ENCODE results near the gene MYL3. TPM values are rescaled to one million over a fixed set of nuclear protein-coding genes. Genes with fewer than 3 reads are reported as not detected.

MYL3 gene
- total and polyA plus RNA-seq, 9 donors = 0.63 to 10.8 (median 4.2) TPM

GRCh38 chr3:46833346-46834300 lies 29.6 kb downstream of the MYL3 start:
- no peaks in the 10 kb centered on the region for H3K9me3 ChIP-seq
- H3K27me3 ChIP-seq = no peaks in the 10 kb centered on the region
- 93 to 96% (median 94%) methylated on average over 57 to 65 of the region's 65 CpGs for WGBS, 3 donors
- H3K4me1 ChIP-seq (ENCODE audit: insufficient read depth) = no peaks in the 10 kb centered on the region
- no peak overlapping the region for H3K27ac ChIP-seq
- H3K4me3 ChIP-seq = no peak overlapping the region
- intact Hi-C loops (cut with DNase I) = no loop called here
- TF ChIP-seq EP300 (IDR thresholded peaks at IDR 0.05) (no peak), CTCF (IDR thresholded peaks at IDR 0.05) (no peak), POLR2A (IDR thresholded peaks at IDR 0.05) (no peak)
- no peak for DNase-seq
- no peaks in the 10 kb centered on the region for H3K36me3 ChIP-seq

- WGBS, 3 donors = 3 to 84% (median 57%) methylated on average over 1 of the region's 1 CpG
- Histone ChIP-seq H3K36me3 (no peaks in the 10 kb centered on the region), H3K27ac (no peak overlapping the region), H3K4me1 (ENCODE audit: insufficient read depth) (no peaks in the 10 kb centered on the region), H3K9me3 (no peaks in the 10 kb centered on the region), H3K27me3 (no peaks in the 10 kb centered on the region), H3K4me3 (no peak overlapping the region)
- TF ChIP-seq CTCF (IDR thresholded peaks at IDR 0.05) (no peak), EP300 (IDR thresholded peaks at IDR 0.05) (no peak), POLR2A (IDR thresholded peaks at IDR 0.05) (no peak)
- no peak for DNase-seq
- intact Hi-C loops (cut with DNase I) = no loop called here
Measured at GRCh38 chr3:46831841-46832240, 31.4 kb downstream of the MYL3 start.

GRCh38 chr3:46831316-46831715 lies 31.9 kb downstream of the MYL3 start:
- TF ChIP-seq POLR2A (IDR thresholded peaks at IDR 0.05) (no peak), CTCF (IDR thresholded peaks at IDR 0.05) (no peak), EP300 (IDR thresholded peaks at IDR 0.05) (no peak)
- Histone ChIP-seq H3K27ac (no peak overlapping the region), H3K9me3 (no peaks in the 10 kb centered on the region), H3K36me3 (no peaks in the 10 kb centered on the region), H3K4me1 (ENCODE audit: insufficient read depth) (no peaks in the 10 kb centered on the region), H3K27me3 (no peaks in the 10 kb centered on the region), H3K4me3 (no peak overlapping the region)
- intact Hi-C loops (cut with DNase I) = no loop called here
- DNase-seq = no peak
- WGBS, 3 donors = 90 to 94% (median 94%) methylated on average over 3 of the region's 3 CpGs

- Histone ChIP-seq H3K36me3 (no peaks in the 10 kb centered on the region), H3K4me1 (ENCODE audit: insufficient read depth) (no peaks in the 10 kb centered on the region), H3K9me3 (no peaks in the 10 kb centered on the region), H3K4me3 (no peak overlapping the region), H3K27me3 (no peaks in the 10 kb centered on the region), H3K27ac (no peak overlapping the region)
- TF ChIP-seq POLR2A (IDR thresholded peaks at IDR 0.05) (no peak), CTCF (IDR thresholded peaks at IDR 0.05) (no peak), EP300 (IDR thresholded peaks at IDR 0.05) (no peak)
- no peak for DNase-seq
- intact Hi-C loops (cut with DNase I) = no loop called here
- 71 to 79% (median 78%) methylated on average over 2 of the region's 2 CpGs for WGBS, 3 donors
Measured at GRCh38 chr3:46830801-46831200, 32.4 kb downstream of the MYL3 start.
